ENCODE results near the gene ARHGEF26.
"Not testable (repeated sequence)": the region's sequence is repeated elsewhere in the genome, so short reads cannot be mapped to it uniquely, and the experiment has no call there.

ARHGEF26 gene

GRCh38 chr3:154120961-154121700, at the start of gene ARHGEF26:
TSS of gene ARHGEF26 (plus strand) at chr3:154121390. CDS start at chr3:154121993, 603 bp downstream.
- in situ Hi-C loops (cut with MboI; ENCODE audit: low sequenced_read_pairs) = no loop called here

GRCh38 chr3:154074966-154075365, 46.2 kb upstream of the ARHGEF26 start:
- in situ Hi-C loops (cut with MboI; ENCODE audit: low sequenced_read_pairs) = no loop called here

GRCh38 chr3:154078672-154079071, 42.5 kb upstream of the ARHGEF26 start:
- in situ Hi-C loops (cut with MboI; ENCODE audit: low sequenced_read_pairs) = no loop called here

GRCh38 chr3:154081305-154081704, 39.9 kb upstream of the ARHGEF26 start:
- in situ Hi-C loops (cut with MboI; ENCODE audit: low sequenced_read_pairs) = no loop called here

- in situ Hi-C loops (cut with MboI; ENCODE audit: low sequenced_read_pairs) = no loop called here
These were observed 36.1 kb upstream of the ARHGEF26 start for GRCh38 chr3:154085071-154085470.

- in situ Hi-C loops (cut with MboI; ENCODE audit: low sequenced_read_pairs) = no loop called here
These were observed 35.4 kb upstream of the ARHGEF26 start for GRCh38 chr3:154085799-154086198.

GRCh38 chr3:154086286-154086685, 34.9 kb upstream of the ARHGEF26 start:
- in situ Hi-C loops (cut with MboI; ENCODE audit: low sequenced_read_pairs) = no loop called here

GRCh38 chr3:154087756-154088480, 33.3 kb upstream of the ARHGEF26 start:
- in situ Hi-C loops (cut with MboI; ENCODE audit: low sequenced_read_pairs) = not testable (repeated sequence)

GRCh38 chr3:154089421-154090420, 31.5 kb upstream of the ARHGEF26 start:
- in situ Hi-C loops (cut with MboI; ENCODE audit: low sequenced_read_pairs) = no loop called here

- in situ Hi-C loops (cut with MboI; ENCODE audit: low sequenced_read_pairs) = no loop called here
These were observed 27.1 kb upstream of the ARHGEF26 start for GRCh38 chr3:154094051-154094450.

GRCh38 chr3:154095832-154096421, 25.3 kb upstream of the ARHGEF26 start:
- in situ Hi-C loops (cut with MboI; ENCODE audit: low sequenced_read_pairs) = no loop called here

- in situ Hi-C loops (cut with MboI; ENCODE audit: low sequenced_read_pairs) = no loop called here
These were observed 22.8 kb upstream of the ARHGEF26 start for GRCh38 chr3:154098376-154098775.

- in situ Hi-C loops (cut with MboI; ENCODE audit: low sequenced_read_pairs) = no loop called here
These were observed 20.6 kb upstream of the ARHGEF26 start for GRCh38 chr3:154100556-154100955.

GRCh38 chr3:154101250-154101649, 19.9 kb upstream of the ARHGEF26 start:
- in situ Hi-C loops (cut with MboI; ENCODE audit: low sequenced_read_pairs) = no loop called here

- in situ Hi-C loops (cut with MboI; ENCODE audit: low sequenced_read_pairs) = no loop called here
These were observed 19.0 kb upstream of the ARHGEF26 start for GRCh38 chr3:154102225-154102624.

GRCh38 chr3:154105218-154105975, 15.8 kb upstream of the ARHGEF26 start:
- in situ Hi-C loops (cut with MboI; ENCODE audit: low sequenced_read_pairs) = no loop called here

- in situ Hi-C loops (cut with MboI; ENCODE audit: low sequenced_read_pairs) = no loop called here
These were observed 9.7 kb upstream of the ARHGEF26 start for GRCh38 chr3:154111365-154111935.

- in situ Hi-C loops (cut with MboI; ENCODE audit: low sequenced_read_pairs) = no loop called here
These were observed 8.9 kb upstream of the ARHGEF26 start for GRCh38 chr3:154112146-154112852.

GRCh38 chr3:154113609-154114008, 7.6 kb upstream of the ARHGEF26 start:
- in situ Hi-C loops (cut with MboI; ENCODE audit: low sequenced_read_pairs) = no loop called here
